Fibroblast of mammary gland (primary cell): ENCODE data around the gene TGM2.

Experiments used
- DNase-seq: peaks from one replicate; pipeline ENCODE4 v3.0.0-alpha.2; 2010; ENCODE audit warnings: low read depth
- H3K4me3 ChIP-seq: 2 replicates; pipeline ENCODE4 v1.5.1; 2011; ENCODE audit warnings: low read depth, mild to moderate bottlenecking, low read length, moderate library complexity; ENCODE audit not compliant: control insufficient read depth
- TF ChIP-seq, protein P1 (sequence below): conservative IDR thresholded peaks from 2 replicates; pipeline ENCODE4 v1.5.1; 2011; ENCODE audit warnings: low read depth, low read length, inconsistent platforms; ENCODE audit not compliant: control insufficient read depth, insufficient read depth

The TGM2 gene

DNA sequence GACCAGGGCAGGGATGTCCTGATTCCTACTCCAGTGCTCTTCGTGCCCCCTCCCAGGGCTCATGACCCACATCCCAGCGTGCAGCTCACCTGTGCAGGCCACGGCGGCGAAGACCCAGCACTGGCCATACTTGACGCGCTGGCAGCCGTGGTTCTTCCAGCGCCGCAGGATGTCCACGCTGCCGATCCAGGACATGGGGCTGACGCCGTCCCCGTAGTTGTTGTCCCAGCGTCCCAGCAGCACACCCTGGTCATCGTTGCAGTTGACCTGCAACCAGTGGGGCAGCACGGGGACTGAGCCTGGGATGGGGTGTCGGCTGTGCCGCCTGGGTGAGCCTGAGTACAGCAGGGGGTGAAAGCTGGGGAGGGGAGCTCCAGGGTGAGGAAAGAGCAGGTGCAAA lies 18.4 kb downstream of the TGM2 start:
- TF ChIP-seq, protein P1, sequence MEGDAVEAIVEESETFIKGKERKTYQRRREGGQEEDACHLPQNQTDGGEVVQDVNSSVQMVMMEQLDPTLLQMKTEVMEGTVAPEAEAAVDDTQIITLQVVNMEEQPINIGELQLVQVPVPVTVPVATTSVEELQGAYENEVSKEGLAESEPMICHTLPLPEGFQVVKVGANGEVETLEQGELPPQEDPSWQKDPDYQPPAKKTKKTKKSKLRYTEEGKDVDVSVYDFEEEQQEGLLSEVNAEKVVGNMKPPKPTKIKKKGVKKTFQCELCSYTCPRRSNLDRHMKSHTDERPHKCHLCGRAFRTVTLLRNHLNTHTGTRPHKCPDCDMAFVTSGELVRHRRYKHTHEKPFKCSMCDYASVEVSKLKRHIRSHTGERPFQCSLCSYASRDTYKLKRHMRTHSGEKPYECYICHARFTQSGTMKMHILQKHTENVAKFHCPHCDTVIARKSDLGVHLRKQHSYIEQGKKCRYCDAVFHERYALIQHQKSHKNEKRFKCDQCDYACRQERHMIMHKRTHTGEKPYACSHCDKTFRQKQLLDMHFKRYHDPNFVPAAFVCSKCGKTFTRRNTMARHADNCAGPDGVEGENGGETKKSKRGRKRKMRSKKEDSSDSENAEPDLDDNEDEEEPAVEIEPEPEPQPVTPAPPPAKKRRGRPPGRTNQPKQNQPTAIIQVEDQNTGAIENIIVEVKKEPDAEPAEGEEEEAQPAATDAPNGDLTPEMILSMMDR = no peak
- no peak overlapping the region for H3K4me3 ChIP-seq
- no peak for DNase-seq

DNA sequence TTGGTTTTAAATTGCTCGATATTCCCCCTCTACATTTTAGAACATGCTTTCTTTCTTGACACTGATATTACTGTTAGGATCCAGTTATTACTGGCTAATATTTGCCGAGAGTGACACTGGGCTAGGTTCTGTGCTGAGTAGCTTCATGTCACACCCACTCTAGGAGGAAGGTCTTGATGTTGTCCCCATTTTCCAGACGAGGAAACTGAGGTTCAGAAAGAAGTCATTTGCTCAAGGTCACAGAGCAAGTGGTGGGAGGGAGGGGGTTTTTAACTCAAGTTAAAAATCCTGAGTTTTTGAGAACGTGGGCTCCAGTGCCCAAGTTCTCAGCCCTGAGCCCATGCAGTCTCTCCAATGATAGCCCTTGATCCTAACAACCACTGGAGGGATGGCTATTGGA lies 18.9 kb downstream of the TGM2 start:
- TF ChIP-seq, protein P1 = no peak
- DNase-seq = no peak

DNA sequence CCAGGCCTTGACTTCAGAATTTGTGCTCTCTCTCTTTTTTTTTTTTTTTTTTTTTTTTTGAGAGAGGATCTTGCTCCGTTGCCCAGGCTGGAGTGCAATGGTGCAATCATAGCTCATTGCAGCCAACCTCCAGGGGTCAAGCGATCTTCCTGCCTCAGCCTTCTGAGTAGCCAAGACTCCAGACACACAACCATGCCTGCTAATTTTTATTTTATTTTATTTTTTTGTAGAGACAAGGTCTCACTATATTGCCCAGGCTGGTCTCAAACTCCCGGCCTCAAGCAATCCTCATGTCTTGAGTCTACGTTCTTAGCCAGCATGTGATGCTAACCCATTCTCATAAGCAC lies 19.4 kb downstream of the TGM2 start:
- no peak overlapping the region for H3K4me3 ChIP-seq
- DNase-seq = no peak
- TF ChIP-seq, protein P1 = no peak

More for the DNA sequence above, 18.9 kb downstream of the TGM2 start:
- no peak overlapping the region for H3K4me3 ChIP-seq

DNA sequence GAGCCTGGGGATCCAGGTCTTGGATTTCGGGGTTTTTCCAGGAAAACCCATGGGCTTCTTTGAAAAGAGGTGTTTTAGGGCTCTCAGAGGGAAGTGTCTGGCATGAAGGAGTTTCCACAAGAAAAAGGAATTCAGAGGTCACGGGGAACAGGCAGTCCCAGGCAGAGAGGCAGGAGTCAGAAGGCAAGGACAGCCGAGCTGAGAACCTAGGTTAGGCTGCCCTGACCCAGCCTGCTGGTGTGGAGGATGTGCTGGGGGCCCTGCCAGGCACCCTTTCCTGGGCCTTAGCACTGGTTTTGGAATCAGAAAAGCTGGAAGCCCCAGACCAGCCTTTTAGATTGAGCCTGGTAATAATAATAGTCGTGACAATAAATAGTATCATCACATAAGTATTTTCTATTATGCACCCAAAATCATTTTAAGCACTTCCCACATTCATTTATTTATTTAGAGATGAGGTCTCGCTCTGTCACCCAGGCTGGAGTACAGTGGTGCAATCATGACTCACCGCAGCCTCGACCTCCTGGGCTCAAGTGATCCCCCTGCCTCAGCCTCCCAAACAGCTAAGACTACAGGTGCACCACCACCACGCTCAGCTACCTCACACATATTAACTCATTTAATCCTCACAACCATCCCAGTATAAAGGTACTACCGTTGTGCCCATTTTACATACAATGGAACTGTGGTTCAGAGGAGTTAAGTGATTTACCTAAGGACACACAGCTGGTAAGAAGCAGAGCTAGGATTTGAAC lies 19.9 kb downstream of the TGM2 start:
- peak; percentile 69 for DNase-seq
- TF ChIP-seq, protein P1 = no peak
- H3K4me3 ChIP-seq = no peak overlapping the region

DNA sequence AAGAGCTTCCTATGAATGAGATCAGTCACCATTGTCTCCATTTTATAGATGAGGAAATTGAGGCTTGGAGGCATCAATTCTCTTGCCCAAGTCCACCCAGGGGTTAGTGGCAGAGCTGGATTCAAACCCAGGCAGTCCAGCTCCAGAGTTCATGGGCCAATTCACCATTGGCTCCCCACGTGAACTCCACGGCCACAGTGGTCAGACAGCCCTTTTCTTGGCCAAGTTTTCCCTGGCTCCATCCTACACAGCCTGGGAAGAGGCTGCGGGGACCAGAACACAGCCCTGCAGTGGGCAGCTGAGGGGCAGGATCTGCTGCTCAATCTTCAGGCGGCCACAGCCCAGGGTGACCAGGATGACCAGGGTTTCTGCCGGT lies 20.5 kb downstream of the TGM2 start:
- TF ChIP-seq, protein P1 = no peak
- DNase-seq = no peak
- no peak overlapping the region for H3K4me3 ChIP-seq

DNA sequence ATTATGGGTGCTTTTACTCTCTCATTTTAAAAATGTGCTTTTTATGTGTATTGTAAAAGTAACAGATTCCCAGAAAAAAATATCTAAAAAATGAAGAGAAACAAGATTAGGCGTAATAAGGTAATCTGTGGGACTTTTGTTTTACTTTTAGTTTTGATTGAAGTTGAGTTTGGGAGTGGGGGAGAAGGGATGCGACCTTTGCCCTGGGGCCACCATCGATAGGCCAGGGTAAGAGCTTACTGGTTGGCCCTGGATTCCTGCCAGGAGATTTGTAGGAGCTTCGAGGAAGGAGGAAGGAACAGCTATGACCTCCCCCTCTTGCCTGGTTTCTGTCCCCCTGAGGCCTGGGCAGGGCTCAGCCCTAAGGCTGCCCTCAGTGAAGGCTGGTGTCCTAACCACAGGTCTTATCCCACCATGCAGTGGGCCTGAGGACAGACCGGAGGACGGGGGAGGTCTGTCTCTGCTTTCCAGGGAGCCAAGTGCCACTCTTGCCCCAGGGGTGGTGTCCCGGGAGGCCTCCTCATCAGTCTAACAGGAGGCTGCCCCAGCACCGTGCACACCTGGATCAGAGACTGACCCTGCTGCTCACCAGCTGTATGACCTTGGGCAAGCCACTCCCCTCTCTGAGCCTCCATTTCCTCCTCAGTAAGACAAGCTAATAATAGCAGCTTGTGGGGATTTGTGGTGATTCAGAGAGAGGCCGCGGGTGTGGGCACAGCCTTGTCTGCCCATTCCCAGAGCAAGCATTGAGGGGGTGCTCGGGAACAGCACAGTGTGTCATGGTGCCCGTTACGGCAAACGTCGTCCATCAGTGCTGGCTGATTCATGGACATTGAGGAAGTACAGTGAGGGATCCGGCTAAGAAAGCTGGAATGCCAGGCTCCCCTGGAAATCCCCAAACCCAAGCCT lies 21.2 kb downstream of the TGM2 start:
- H3K4me3 ChIP-seq = no peak overlapping the region
- peak; percentile 91 for DNase-seq
- TF ChIP-seq, protein P1 = no peak
